Measurements from ENCODE around the gene FOXG1. TPM values are rescaled to one million over a fixed set of nuclear protein-coding genes. Genes with fewer than 3 reads are reported as not detected.
A peak's percentile ranks its signal among the peaks of the same experiment; 100 is the strongest.

Gene FOXG1
- total RNA-seq, 6 experiments from 2014 or later: not detected

DNA sequence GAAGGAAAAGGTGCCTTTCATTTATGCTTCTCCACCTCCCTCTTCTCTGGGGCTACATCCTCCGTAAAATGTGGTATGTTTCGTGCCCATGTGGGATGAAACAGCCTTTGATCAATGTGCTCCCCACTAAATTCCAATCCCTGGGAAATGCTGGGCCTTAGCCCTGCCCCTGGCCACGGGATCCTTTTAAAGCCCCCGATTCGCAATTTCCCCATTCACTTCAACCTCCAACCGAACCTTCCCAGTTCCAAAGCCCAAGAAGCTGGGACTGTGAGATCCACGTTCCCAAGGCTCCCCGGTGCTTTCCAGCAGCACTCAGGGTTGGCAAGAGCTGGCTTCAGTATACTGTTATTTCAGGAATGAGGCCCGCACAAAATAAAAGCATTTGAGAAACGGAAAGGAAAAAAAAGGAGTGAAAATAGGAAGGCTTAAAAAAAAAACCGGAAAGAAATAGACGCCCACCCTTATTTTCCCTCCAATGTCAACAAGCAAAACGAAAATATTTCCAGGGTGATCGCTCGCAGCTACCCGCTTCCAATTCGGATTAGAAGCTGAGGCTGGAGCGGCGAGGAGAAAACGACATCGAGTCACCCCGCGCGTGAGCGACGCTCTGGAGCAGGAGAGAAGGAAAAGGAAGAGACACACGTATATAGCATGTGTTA lies 1.3 kb upstream of the FOXG1 start:
- peak in 1 of 4 donors; percentile 11 for ATAC-seq
- no peak overlapping the region for H3K4me3 ChIP-seq
- DNase-seq: no peak
- intact Hi-C loops (cut with DNase I): no loop called here
- H3K27ac ChIP-seq: no peak overlapping the region
- peaks cover 17 to 48% of the 10 kb centered on the region in 2 donors for H3K27me3 ChIP-seq
- no peaks in the 10 kb centered on the region for H3K36me3 ChIP-seq
- WGBS (ENCODE audit: insufficient coverage, low coverage, low lambda C conversion rate, missing lambda C conversion rate): 5% methylated on average over 13 of the region's 27 CpGs
- TF ChIP-seq, protein P1, sequence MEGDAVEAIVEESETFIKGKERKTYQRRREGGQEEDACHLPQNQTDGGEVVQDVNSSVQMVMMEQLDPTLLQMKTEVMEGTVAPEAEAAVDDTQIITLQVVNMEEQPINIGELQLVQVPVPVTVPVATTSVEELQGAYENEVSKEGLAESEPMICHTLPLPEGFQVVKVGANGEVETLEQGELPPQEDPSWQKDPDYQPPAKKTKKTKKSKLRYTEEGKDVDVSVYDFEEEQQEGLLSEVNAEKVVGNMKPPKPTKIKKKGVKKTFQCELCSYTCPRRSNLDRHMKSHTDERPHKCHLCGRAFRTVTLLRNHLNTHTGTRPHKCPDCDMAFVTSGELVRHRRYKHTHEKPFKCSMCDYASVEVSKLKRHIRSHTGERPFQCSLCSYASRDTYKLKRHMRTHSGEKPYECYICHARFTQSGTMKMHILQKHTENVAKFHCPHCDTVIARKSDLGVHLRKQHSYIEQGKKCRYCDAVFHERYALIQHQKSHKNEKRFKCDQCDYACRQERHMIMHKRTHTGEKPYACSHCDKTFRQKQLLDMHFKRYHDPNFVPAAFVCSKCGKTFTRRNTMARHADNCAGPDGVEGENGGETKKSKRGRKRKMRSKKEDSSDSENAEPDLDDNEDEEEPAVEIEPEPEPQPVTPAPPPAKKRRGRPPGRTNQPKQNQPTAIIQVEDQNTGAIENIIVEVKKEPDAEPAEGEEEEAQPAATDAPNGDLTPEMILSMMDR (IDR thresholded peaks at IDR 0.05): no peak
- TF ChIP-seq POLR2A (IDR thresholded peaks at IDR 0.05): no peak
- peaks cover 0 to 10% (median 0%) of the 10 kb centered on the region in 4 donors for H3K4me1 ChIP-seq
- H3K9me3 ChIP-seq: no peaks in the 10 kb centered on the region

- DNase-seq: no peak
- H3K4me1 ChIP-seq: peaks cover 0 to 10% (median 0%) of the 10 kb centered on the region in 4 donors
- peak overlapping the region in 1 of 3 donors; percentile 7 for H3K4me3 ChIP-seq
- no peak overlapping the region for H3K27ac ChIP-seq
- ATAC-seq: peak in 2 of 4 donors; percentile 20 to 26
- TF ChIP-seq, protein P1 (IDR thresholded peaks at IDR 0.05): no peak
- no peak for TF ChIP-seq POLR2A (IDR thresholded peaks at IDR 0.05)
- no peaks in the 10 kb centered on the region for H3K9me3 ChIP-seq
- no peaks in the 10 kb centered on the region for H3K36me3 ChIP-seq
- intact Hi-C loops (cut with DNase I): no loop called here
- WGBS (ENCODE audit: insufficient coverage, low coverage, low lambda C conversion rate, missing lambda C conversion rate): 2% methylated on average over 24 of the region's 33 CpGs
- H3K27me3 ChIP-seq: peaks cover 17 to 52% of the 10 kb centered on the region in 2 donors
These were observed 637 bp upstream of the FOXG1 start for GRCh38 chr14:28765831-28766468.

DNA sequence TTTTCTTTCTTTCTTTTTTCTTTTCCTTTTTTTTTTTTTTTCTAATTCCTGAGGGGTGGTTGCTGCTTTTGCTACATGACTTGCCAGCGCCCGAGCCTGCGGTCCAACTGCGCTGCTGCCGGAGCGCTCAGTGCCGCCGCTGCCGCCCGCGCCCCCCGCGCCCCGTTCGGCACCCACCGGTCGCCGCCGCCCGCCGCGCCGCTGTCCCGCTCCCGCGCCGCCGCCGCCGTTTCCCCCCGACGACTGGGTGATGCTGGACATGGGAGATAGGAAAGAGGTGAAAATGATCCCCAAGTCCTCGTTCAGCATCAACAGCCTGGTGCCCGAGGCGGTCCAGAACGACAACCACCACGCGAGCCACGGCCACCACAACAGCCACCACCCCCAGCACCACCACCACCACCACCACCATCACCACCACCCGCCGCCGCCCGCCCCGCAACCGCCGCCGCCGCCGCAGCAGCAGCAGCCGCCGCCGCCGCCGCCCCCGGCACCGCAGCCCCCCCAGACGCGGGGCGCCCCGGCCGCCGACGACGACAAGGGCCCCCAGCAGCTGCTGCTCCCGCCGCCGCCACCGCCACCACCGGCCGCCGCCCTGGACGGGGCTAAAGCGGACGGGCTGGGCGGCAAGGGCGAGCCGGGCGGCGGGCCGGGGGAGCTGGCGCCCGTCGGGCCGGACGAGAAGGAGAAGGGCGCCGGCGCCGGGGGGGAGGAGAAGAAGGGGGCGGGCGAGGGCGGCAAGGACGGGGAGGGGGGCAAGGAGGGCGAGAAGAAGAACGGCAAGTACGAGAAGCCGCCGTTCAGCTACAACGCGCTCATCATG lies 654 bp downstream of the FOXG1 start:
- H3K27me3 ChIP-seq: peaks cover 17 to 53% of the 10 kb centered on the region in 2 donors
- no peaks in the 10 kb centered on the region for H3K9me3 ChIP-seq
- H3K27ac ChIP-seq: no peak overlapping the region
- ATAC-seq: no peak
- intact Hi-C loops (cut with DNase I): no loop called here
- H3K4me3 ChIP-seq: no peak overlapping the region
- H3K4me1 ChIP-seq: peaks cover 0 to 10% (median 0%) of the 10 kb centered on the region in 4 donors
- WGBS (ENCODE audit: insufficient coverage, low coverage, low lambda C conversion rate, missing lambda C conversion rate): 7% methylated on average over 48 of the region's 100 CpGs
- DNase-seq: no peak
- H3K36me3 ChIP-seq: no peaks in the 10 kb centered on the region
- TF ChIP-seq, protein P1 (IDR thresholded peaks at IDR 0.05): no peak
- no peak for TF ChIP-seq POLR2A (IDR thresholded peaks at IDR 0.05)

DNA sequence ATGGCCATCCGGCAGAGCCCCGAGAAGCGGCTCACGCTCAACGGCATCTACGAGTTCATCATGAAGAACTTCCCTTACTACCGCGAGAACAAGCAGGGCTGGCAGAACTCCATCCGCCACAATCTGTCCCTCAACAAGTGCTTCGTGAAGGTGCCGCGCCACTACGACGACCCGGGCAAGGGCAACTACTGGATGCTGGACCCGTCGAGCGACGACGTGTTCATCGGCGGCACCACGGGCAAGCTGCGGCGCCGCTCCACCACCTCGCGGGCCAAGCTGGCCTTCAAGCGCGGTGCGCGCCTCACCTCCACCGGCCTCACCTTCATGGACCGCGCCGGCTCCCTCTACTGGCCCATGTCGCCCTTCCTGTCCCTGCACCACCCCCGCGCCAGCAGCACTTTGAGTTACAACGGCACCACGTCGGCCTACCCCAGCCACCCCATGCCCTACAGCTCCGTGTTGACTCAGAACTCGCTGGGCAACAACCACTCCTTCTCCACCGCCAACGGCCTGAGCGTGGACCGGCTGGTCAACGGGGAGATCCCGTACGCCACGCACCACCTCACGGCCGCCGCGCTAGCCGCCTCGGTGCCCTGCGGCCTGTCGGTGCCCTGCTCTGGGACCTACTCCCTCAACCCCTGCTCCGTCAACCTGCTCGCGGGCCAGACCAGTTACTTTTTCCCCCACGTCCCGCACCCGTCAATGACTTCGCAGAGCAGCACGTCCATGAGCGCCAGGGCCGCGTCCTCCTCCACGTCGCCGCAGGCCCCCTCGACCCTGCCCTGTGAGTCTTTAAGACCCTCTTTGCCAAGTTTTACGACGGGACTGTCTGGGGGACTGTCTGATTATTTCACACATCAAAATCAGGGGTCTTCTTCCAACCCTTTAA lies 1.5 kb downstream of the FOXG1 start:
- no peaks in the 10 kb centered on the region for H3K9me3 ChIP-seq
- H3K27me3 ChIP-seq: peaks cover 18 to 56% of the 10 kb centered on the region in 2 donors
- H3K27ac ChIP-seq: no peak overlapping the region
- TF ChIP-seq, protein P1 (IDR thresholded peaks at IDR 0.05): no peak
- no peak for TF ChIP-seq POLR2A (IDR thresholded peaks at IDR 0.05)
- H3K4me1 ChIP-seq: peaks cover 0 to 10% (median 0%) of the 10 kb centered on the region in 4 donors
- intact Hi-C loops (cut with DNase I): no loop called here
- peak in 2 of 4 donors; percentile 23 to 42 for ATAC-seq
- DNase-seq: no peak
- H3K36me3 ChIP-seq: no peaks in the 10 kb centered on the region
- WGBS (ENCODE audit: insufficient coverage, low coverage, low lambda C conversion rate, missing lambda C conversion rate): 9% methylated on average over 10 of the region's 77 CpGs
- no peak overlapping the region for H3K4me3 ChIP-seq
